Stomach (tissue), 4 donors: Measurements from ENCODE around the gene HERPUD2.
"Not testable (repeated sequence)": the region's sequence is repeated elsewhere in the genome, so short reads cannot be mapped to it uniquely, and the experiment has no call there.

ENCODE experiments used
- EP300 ChIP-seq: sonication (generic); formaldehyde crosslinking; IDR thresholded peaks from one replicate; pipeline ENCODE4 v1.6.1; 2017; ENCODE audit warnings: antibody characterized with exemption
- POLR2A ChIP-seq, 4 donors: fragments of 450-650 bp; IDR thresholded peaks; one replicate each; pipeline ENCODE4 v1.6.1; 2016; ENCODE audit warnings: antibody characterized with exemption in 4 of 4, control low read depth in 2 of 4, mild to moderate bottlenecking in 1 of 4, moderate library complexity in 1 of 4
- TF ChIP-seq, protein P1 (sequence below), 7 experiments: fragments of 450-650 bp in 4 of 7; fragments of 200-600 bp in 3 of 7; sonication (generic) in 3 of 7; IDR thresholded peaks; one replicate each; pipeline ENCODE4 v1.5.1; 2016 to 2019; ENCODE audit warnings: antibody characterized with exemption in 7 of 7, control low read depth in 2 of 7, mild to moderate bottlenecking in 1 of 7

DNA sequence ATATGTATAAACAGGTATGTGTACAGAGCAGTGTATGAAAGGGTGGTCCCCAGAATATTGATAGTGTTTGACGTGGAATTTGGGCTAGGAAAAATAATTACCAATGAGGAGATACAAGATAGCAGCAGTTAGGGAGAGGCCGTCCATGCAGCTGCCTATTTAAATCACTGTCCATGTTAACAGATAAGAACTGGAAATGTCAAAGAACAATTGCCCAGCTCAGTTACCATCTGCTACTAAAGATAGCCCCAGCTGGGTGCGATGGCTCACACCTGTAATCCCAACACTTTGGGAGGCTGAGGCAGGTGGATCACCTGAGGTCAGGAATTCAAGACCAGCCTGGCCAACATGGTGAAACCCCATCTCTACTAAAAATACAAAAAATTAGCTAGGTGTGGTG, 3.4 kb upstream of the HERPUD2 start:
- TF ChIP-seq, protein P1, sequence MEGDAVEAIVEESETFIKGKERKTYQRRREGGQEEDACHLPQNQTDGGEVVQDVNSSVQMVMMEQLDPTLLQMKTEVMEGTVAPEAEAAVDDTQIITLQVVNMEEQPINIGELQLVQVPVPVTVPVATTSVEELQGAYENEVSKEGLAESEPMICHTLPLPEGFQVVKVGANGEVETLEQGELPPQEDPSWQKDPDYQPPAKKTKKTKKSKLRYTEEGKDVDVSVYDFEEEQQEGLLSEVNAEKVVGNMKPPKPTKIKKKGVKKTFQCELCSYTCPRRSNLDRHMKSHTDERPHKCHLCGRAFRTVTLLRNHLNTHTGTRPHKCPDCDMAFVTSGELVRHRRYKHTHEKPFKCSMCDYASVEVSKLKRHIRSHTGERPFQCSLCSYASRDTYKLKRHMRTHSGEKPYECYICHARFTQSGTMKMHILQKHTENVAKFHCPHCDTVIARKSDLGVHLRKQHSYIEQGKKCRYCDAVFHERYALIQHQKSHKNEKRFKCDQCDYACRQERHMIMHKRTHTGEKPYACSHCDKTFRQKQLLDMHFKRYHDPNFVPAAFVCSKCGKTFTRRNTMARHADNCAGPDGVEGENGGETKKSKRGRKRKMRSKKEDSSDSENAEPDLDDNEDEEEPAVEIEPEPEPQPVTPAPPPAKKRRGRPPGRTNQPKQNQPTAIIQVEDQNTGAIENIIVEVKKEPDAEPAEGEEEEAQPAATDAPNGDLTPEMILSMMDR (IDR thresholded peaks at IDR 0.05): not testable (repeated sequence)
- TF ChIP-seq POLR2A (IDR thresholded peaks at IDR 0.05); EP300: not testable (repeated sequence)
